ENCODE measurements around the gene EPHA5.
"Not testable (repeated sequence)": the region's sequence is repeated elsewhere in the genome, so short reads cannot be mapped to it uniquely, and the experiment has no call there.

Gene EPHA5

GRCh38 chr4:65367306-65367705, 303.0 kb downstream of the EPHA5 start:
- DNase-seq (ENCODE audit: low spot score) = no peak

- DNase-seq (ENCODE audit: low spot score) = no peak
Observed at GRCh38 chr4:65358914-65359313, 311.4 kb downstream of the EPHA5 start.

GRCh38 chr4:65353098-65353497, 317.2 kb downstream of the EPHA5 start:
- DNase-seq (ENCODE audit: low spot score) = no peak

GRCh38 chr4:65344278-65344825, 325.9 kb downstream of the EPHA5 start:
- no peak for DNase-seq (ENCODE audit: low spot score)

GRCh38 chr4:65343342-65343741, 326.9 kb downstream of the EPHA5 start:
- DNase-seq (ENCODE audit: low spot score) = no peak

- no peak for DNase-seq (ENCODE audit: low spot score)
Observed at GRCh38 chr4:65341557-65341956, 328.7 kb downstream of the EPHA5 start.

GRCh38 chr4:65340382-65341109, 329.7 kb downstream of the EPHA5 start:
- no peak for DNase-seq (ENCODE audit: low spot score)

- DNase-seq (ENCODE audit: low spot score) = no peak
Observed at GRCh38 chr4:65337371-65337770, 332.9 kb downstream of the EPHA5 start.

- no peak for DNase-seq (ENCODE audit: low spot score)
Observed at GRCh38 chr4:65336465-65336864, 333.8 kb downstream of the EPHA5 start.

GRCh38 chr4:65316534-65316933, 353.8 kb downstream of the EPHA5 start:
- DNase-seq (ENCODE audit: low spot score) = no peak

- DNase-seq (ENCODE audit: low spot score) = no peak
Observed at GRCh38 chr4:65311120-65311519, 359.2 kb downstream of the EPHA5 start.

- no peak for DNase-seq (ENCODE audit: low spot score)
Observed at GRCh38 chr4:65310586-65310985, 359.7 kb downstream of the EPHA5 start.

- DNase-seq (ENCODE audit: low spot score) = not testable (repeated sequence)
Observed at GRCh38 chr4:65308626-65309025, 361.7 kb downstream of the EPHA5 start.

GRCh38 chr4:65302145-65302544, 368.1 kb downstream of the EPHA5 start:
- no peak for DNase-seq (ENCODE audit: low spot score)

GRCh38 chr4:65296246-65296645, 374.0 kb downstream of the EPHA5 start:
- no peak for DNase-seq (ENCODE audit: low spot score)

- no peak for DNase-seq (ENCODE audit: low spot score)
Observed at GRCh38 chr4:65287071-65287470, 383.2 kb downstream of the EPHA5 start.
